Measurements from ENCODE around the gene MYO18B. TPM values are rescaled to one million over a fixed set of nuclear protein-coding genes. Genes with fewer than 3 reads are reported as not detected.

Gene MYO18B
- polyA plus RNA-seq, 1 donor (not counting 4 experiments of a cell fraction or from before 2014, with no cell fraction given): not detected

DNA sequence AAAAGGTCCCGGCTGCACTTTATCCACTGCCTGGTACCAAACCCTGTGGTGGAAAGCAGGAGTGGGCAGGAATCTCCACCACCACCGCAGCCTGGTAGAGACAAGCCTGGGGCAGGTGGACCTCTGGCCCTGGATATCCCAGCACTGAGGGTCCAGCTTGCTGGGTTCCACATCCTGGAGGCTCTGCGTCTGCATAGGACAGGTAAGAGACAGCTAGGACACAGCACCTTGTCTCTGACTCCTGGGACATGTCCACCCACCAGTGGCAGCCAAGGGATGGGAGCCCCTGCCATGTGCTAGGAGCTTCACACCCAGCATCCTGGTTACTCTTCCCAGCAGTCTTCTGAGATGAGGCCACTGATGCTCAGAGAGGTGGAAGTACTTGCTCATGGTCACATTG, 105.5 kb downstream of the MYO18B start:
- no peaks in the 10 kb centered on the region for H3K4me1 ChIP-seq (ENCODE audit: control insufficient read depth, extremely low read depth, insufficient read depth, low read length)
- dilution Hi-C loops (cut with MboI; ENCODE audit: extremely low pct_ligation_motif_present, low sequenced_read_pairs): no loop called here
- H3K4me3 ChIP-seq (ENCODE audit: control insufficient read depth in 2 of 3, extremely low read depth in 1 of 3, insufficient read depth in 2 of 3, low read depth in 1 of 3, low read length in 3 of 3): no peak overlapping the region
- FAIRE-seq: no peak
- H2AFZ ChIP-seq (ENCODE audit: control insufficient read depth, low read length): no peak overlapping the region
- no peaks in the 10 kb centered on the region for H3K27me3 ChIP-seq (ENCODE audit: control insufficient read depth, extremely low read depth, insufficient read depth, low read length)
- no peak overlapping the region for H3K9ac ChIP-seq (ENCODE audit: control insufficient read depth, extremely low read depth, insufficient read depth, low read length)
- no peak for DNase-seq (ENCODE audit: low read depth, low spot score)
- no peaks in the 10 kb centered on the region for H3K36me3 ChIP-seq (ENCODE audit: control insufficient read depth in 2 of 2, extremely low read depth in 1 of 2, insufficient read depth in 2 of 2, low read length in 2 of 2)
- TF ChIP-seq EZH2 (IDR thresholded peaks at IDR 0.05; ENCODE audit: low read length): no peak
- TF ChIP-seq, protein P1, sequence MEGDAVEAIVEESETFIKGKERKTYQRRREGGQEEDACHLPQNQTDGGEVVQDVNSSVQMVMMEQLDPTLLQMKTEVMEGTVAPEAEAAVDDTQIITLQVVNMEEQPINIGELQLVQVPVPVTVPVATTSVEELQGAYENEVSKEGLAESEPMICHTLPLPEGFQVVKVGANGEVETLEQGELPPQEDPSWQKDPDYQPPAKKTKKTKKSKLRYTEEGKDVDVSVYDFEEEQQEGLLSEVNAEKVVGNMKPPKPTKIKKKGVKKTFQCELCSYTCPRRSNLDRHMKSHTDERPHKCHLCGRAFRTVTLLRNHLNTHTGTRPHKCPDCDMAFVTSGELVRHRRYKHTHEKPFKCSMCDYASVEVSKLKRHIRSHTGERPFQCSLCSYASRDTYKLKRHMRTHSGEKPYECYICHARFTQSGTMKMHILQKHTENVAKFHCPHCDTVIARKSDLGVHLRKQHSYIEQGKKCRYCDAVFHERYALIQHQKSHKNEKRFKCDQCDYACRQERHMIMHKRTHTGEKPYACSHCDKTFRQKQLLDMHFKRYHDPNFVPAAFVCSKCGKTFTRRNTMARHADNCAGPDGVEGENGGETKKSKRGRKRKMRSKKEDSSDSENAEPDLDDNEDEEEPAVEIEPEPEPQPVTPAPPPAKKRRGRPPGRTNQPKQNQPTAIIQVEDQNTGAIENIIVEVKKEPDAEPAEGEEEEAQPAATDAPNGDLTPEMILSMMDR (optimal IDR thresholded peaks at IDR 0.05 in 1 of 3, IDR thresholded peaks at IDR 0.05 in 1 of 3, conservative IDR thresholded peaks at IDR 0.05 in 1 of 3; ENCODE audit: extremely low read depth in 1 of 3, insufficient read depth in 2 of 3, low read length in 3 of 3): no peak
- no peaks in the 10 kb centered on the region for H3K79me2 ChIP-seq (ENCODE audit: control insufficient read depth, insufficient read depth, low read length)
- H3K9me1 ChIP-seq (ENCODE audit: control insufficient read depth, extremely low read depth, insufficient read depth, low read length): no peaks in the 10 kb centered on the region
- no peak overlapping the region for H3K4me2 ChIP-seq (ENCODE audit: control insufficient read depth, extremely low read depth, insufficient read depth, low read depth, low read length)
- H3K27ac ChIP-seq (ENCODE audit: control insufficient read depth, insufficient read depth, low read length): no peak overlapping the region
- no peaks in the 10 kb centered on the region for H4K20me1 ChIP-seq (ENCODE audit: control insufficient read depth, extremely low read depth, insufficient read depth, low read length)
- no peaks in the 10 kb centered on the region for H3K9me3 ChIP-seq (ENCODE audit: control insufficient read depth, low read depth, low read length)

- H3K27ac ChIP-seq (ENCODE audit: control insufficient read depth, insufficient read depth, low read length): no peak overlapping the region
- FAIRE-seq (no peak), DNase-seq (ENCODE audit: low read depth, low spot score) (no peak)
- no peak overlapping the region for H3K4me3 ChIP-seq (ENCODE audit: control insufficient read depth in 2 of 3, extremely low read depth in 1 of 3, insufficient read depth in 2 of 3, low read depth in 1 of 3, low read length in 3 of 3)
- H3K9me3 ChIP-seq (ENCODE audit: control insufficient read depth, low read depth, low read length): no peaks in the 10 kb centered on the region
- TF ChIP-seq EZH2 (IDR thresholded peaks at IDR 0.05; ENCODE audit: low read length): no peak
- dilution Hi-C loops (cut with MboI; ENCODE audit: extremely low pct_ligation_motif_present, low sequenced_read_pairs): no loop called here
- H3K4me2 ChIP-seq (ENCODE audit: control insufficient read depth, extremely low read depth, insufficient read depth, low read depth, low read length): no peak overlapping the region
- H3K9me1 ChIP-seq (ENCODE audit: control insufficient read depth, extremely low read depth, insufficient read depth, low read length): no peaks in the 10 kb centered on the region
- no peaks in the 10 kb centered on the region for H3K79me2 ChIP-seq (ENCODE audit: control insufficient read depth, insufficient read depth, low read length)
- H3K27me3 ChIP-seq (ENCODE audit: control insufficient read depth, extremely low read depth, insufficient read depth, low read length): no peaks in the 10 kb centered on the region
- no peak overlapping the region for H2AFZ ChIP-seq (ENCODE audit: control insufficient read depth, low read length)
- no peak overlapping the region for H3K9ac ChIP-seq (ENCODE audit: control insufficient read depth, extremely low read depth, insufficient read depth, low read length)
- no peaks in the 10 kb centered on the region for H3K4me1 ChIP-seq (ENCODE audit: control insufficient read depth, extremely low read depth, insufficient read depth, low read length)
- no peaks in the 10 kb centered on the region for H3K36me3 ChIP-seq (ENCODE audit: control insufficient read depth in 2 of 2, extremely low read depth in 1 of 2, insufficient read depth in 2 of 2, low read length in 2 of 2)
- no peaks in the 10 kb centered on the region for H4K20me1 ChIP-seq (ENCODE audit: control insufficient read depth, extremely low read depth, insufficient read depth, low read length)
These were observed 107.0 kb downstream of the MYO18B start for GRCh38 chr22:25848954-25849353.

DNA sequence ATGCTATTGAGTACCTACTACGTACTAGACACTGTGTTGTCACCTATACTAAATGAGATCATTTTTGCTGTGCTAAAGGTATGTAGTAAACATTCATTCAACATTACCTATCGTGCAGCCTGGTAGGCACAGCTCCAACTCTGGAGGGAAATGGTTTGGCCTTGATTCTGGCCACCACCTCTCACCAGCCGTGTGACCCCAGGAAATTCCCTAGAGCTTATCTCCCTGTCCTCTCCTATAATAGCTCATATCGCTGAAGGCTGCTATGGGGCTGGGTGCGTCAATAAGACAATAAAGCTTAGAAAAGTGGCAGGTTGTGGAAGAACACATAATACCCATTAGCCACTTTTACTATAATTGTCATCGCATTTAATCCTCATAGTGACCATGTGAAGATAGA, 107.5 kb downstream of the MYO18B start:
- FAIRE-seq: no peak
- dilution Hi-C loops (cut with MboI; ENCODE audit: extremely low pct_ligation_motif_present, low sequenced_read_pairs): no loop called here
- Histone ChIP-seq H3K9ac (ENCODE audit: control insufficient read depth, extremely low read depth, insufficient read depth, low read length) (no peak overlapping the region), H3K4me1 (ENCODE audit: control insufficient read depth, extremely low read depth, insufficient read depth, low read length) (no peaks in the 10 kb centered on the region), H3K4me3 (ENCODE audit: control insufficient read depth in 2 of 3, extremely low read depth in 1 of 3, insufficient read depth in 2 of 3, low read depth in 1 of 3, low read length in 3 of 3) (no peak overlapping the region), H3K9me1 (ENCODE audit: control insufficient read depth, extremely low read depth, insufficient read depth, low read length) (no peaks in the 10 kb centered on the region), H3K36me3 (ENCODE audit: control insufficient read depth in 2 of 2, extremely low read depth in 1 of 2, insufficient read depth in 2 of 2, low read length in 2 of 2) (no peaks in the 10 kb centered on the region), H3K27ac (ENCODE audit: control insufficient read depth, insufficient read depth, low read length) (no peak overlapping the region), H3K27me3 (ENCODE audit: control insufficient read depth, extremely low read depth, insufficient read depth, low read length) (no peaks in the 10 kb centered on the region), H3K4me2 (ENCODE audit: control insufficient read depth, extremely low read depth, insufficient read depth, low read depth, low read length) (no peak overlapping the region), H3K79me2 (ENCODE audit: control insufficient read depth, insufficient read depth, low read length) (no peaks in the 10 kb centered on the region), H2AFZ (ENCODE audit: control insufficient read depth, low read length) (no peak overlapping the region), H3K9me3 (ENCODE audit: control insufficient read depth, low read depth, low read length) (no peaks in the 10 kb centered on the region), H4K20me1 (ENCODE audit: control insufficient read depth, extremely low read depth, insufficient read depth, low read length) (no peaks in the 10 kb centered on the region)
- no peak for DNase-seq (ENCODE audit: low read depth, low spot score)
- TF ChIP-seq EZH2 (IDR thresholded peaks at IDR 0.05; ENCODE audit: low read length): no peak
- TF ChIP-seq, protein P1 (optimal IDR thresholded peaks at IDR 0.05 in 1 of 3, IDR thresholded peaks at IDR 0.05 in 1 of 3, conservative IDR thresholded peaks at IDR 0.05 in 1 of 3; ENCODE audit: extremely low read depth in 1 of 3, insufficient read depth in 2 of 3, low read length in 3 of 3): no peak

Measured in keratinocyte (primary cell).